Pulmonary artery endothelial cell (primary cell): ENCODE measurements around the gene SPSB3. TPM values are rescaled to one million over a fixed set of nuclear protein-coding genes. Genes with fewer than 3 reads are reported as not detected.

ENCODE experiments used
- DNase-seq: peaks from one replicate; pipeline ENCODE4 v3.0.0-alpha.2; 2011; ENCODE audit warnings: low read depth, low spot score
- total RNA-seq: library from RNA; depleted of rRNA; stranded (reverse); fragments of >200 nt; gene quantifications from 2 replicates; pipeline ENCODE4 v1.2.3, GENCODE V29; 2014

SPSB3 gene
- total RNA-seq, 1 donor from 2014 or later = 39.4 TPM

GRCh38 chr16:1763521-1764511 lies 18.6 kb downstream of the SPSB3 start:
- no peak for DNase-seq

- DNase-seq = no peak
Measured at GRCh38 chr16:1762879-1763520, 19.4 kb downstream of the SPSB3 start.

DNA sequence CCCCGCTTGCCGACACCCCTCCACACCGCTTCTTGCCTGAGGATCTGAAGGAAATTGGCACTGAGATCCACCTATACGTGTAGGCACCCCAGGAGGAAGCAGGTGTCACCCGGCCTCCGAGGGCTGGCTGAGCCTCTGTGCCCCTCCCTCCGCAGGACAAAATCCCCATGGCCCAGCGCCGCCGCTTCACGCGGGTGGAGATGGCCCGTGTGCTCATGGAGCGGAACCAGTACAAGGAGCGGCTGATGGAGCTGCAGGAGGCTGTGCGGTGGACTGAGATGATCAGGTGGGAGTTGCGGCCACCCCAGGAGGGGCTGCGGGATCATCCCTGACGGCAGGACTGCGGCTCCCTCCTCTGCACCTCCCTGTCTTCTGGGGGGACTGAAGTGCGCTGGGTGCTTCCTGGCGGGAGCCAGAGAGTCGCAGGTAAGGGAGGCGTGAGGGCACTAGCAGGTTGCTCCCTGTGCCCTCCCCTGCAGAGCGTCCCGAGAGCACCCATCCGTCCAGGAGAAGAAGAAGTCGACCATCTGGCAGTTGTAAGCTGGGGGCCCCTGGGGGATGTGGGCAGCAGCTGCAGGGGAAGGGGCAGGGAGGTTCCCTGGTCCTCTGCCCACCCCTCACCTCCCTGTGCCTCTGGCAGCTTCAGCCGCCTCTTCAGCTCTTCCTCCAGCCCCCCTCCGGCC lies 20.0 kb downstream of the SPSB3 start:
- DNase-seq = no peak

GRCh38 chr16:1761751-1762150 lies 20.6 kb downstream of the SPSB3 start:
- DNase-seq = no peak

DNA sequence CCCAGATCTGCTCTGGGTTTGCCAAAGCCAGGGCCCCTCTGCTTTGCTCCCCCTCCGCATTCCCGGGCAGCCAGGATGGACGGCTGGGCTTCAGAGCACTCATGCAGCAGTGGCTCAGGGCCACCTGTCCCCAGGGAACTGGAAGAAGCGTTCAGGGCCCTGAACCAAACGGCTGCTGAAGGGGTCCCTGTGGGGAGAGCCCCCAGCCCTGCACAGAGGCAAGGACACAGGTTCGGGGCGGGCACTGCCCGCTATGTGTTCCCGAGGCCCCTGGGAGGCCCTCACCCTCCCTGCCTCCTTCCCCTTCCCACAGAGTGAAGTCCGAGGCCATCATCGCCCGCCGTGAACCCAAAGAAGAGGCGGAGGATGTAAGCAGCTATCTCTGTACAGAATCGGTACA lies 21.5 kb downstream of the SPSB3 start:
- DNase-seq = no peak

GRCh38 chr16:1759511-1759910 lies 22.9 kb downstream of the SPSB3 start:
- no peak for DNase-seq

- no peak for DNase-seq
Measured at GRCh38 chr16:1758923-1759322, 23.4 kb downstream of the SPSB3 start.

DNA sequence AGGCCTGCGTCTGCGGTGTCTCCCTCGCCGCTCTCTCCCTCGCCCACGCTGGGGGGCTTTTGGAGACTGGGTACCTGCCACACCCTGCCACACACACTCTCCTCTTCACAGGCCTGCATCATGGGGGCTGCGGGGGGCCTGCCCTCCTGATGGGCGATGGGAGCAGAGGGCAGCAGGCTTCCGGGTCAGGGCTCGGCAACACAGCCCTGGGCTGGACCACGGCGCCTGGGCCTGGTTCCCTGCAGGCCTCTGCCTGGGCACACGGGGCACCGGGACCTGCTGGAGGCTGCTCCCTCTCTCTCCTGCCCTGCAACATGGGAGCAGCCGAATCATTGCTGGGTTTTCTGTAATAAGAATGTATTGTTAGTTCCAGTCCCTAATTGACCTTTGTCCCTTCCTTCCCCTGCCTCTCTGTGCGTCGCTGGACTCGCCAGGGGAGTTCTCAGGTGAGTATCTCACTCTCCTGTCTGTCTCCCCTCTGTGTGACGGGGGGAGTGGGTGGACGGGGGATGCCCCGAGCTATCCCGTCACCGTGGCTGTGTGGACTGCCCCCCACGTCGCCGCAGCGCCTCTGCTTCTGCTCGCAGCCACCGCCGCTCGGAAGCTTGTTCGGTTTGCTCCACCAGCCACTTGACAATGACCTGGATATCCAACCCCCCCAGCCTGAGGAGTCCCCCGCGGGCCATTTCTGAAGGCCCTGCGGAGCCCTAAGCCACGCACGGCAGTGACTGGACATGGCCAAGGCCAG lies 24.5 kb downstream of the SPSB3 start:
- no peak for DNase-seq

DNA sequence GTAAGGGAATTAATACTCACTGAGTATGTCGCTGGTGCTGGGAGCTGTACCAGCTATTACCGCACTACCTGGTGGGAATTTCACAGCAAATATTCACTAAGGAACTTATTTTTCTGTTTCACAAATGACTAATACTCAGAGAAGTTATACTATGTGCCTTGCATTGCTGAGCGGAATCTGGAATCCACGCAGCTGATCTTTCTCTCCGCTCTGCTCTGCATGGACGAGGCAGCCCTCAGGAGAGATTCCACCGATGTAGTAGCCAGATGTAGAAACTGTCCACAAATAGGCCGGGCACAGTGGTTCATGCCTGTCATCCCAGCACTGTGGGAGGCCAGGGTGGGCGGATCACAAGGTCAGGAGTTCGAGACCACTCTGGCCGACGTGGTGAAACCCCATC lies 28.2 kb downstream of the SPSB3 start:
- DNase-seq = no peak

- DNase-seq = no peak
Measured at GRCh38 chr16:1752853-1753252, 29.5 kb downstream of the SPSB3 start.

- no peak for DNase-seq
Measured at GRCh38 chr16:1751946-1752345, 30.4 kb downstream of the SPSB3 start.

DNA sequence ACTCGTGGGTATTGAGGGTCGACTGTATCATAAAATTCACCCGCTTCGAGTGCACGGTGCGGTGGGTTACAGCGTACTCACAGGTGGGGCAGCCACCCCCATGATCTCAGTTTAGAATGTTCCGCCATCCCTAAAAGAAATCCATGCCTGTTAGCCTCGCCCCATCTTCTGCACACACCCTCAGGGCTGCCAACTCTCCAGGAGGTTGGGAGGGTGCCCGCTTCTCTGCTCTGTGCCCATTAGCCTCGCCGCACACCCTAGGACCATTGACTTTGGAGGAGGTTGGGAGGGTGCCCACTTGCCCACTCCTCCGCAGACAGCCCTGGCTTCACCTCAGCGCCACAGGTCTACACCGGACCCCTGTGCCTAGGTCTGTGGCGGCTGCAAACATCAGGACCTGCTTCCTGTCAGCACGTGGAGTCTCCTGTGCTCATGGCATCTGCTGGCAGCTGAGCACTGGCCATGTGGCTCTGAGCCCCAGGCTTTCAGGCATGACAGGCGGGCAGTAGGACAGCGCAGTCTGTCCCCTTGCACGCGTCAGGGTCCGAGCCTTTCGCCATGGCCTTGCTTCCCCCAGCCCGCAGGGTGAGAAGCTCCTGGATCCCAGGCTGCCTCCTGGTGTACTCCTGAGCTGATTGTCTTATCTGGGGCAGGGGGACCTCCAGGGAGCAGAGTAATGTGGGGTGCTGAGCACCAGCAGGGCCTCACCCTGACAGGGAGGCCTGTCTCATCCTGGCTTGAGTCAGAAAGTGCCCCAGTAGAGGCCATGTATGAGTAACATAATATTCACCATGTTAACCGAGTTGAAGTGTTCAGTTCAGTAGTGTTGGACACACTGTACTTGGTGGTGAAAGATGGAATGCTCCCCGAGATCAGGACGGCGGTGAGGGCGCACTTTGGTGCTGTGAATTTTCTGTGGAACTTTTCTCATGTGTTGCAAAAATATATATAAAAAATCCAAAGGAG lies 32.9 kb downstream of the SPSB3 start:
- DNase-seq = no peak

GRCh38 chr16:1747934-1748333 lies 34.4 kb downstream of the SPSB3 start:
- no peak for DNase-seq

DNA sequence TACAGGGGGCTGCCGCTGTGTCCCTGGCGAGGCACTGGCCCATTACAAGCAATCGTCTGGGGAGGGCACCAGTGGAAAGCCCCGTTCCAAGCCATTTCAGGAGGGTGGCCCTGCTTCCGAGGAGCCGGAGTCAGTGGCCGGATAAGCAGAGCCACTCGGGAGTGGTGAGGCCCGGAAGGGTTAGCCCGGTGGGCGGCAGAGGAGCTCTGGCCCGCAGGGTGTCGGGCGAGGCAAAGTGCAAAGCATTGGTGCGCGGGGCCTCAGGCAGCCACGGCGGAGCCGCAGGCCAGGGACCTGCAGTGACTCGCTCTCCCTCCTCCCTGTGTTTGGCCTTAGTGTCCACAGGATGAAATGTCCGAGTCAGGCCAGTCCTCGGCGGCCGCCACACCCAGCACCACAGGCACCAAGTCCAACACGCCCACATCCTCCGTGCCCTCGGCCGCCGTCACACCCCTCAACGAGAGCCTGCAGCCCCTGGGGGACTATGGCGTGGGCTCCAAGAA lies 35.6 kb downstream of the SPSB3 start:
- DNase-seq = no peak

DNA sequence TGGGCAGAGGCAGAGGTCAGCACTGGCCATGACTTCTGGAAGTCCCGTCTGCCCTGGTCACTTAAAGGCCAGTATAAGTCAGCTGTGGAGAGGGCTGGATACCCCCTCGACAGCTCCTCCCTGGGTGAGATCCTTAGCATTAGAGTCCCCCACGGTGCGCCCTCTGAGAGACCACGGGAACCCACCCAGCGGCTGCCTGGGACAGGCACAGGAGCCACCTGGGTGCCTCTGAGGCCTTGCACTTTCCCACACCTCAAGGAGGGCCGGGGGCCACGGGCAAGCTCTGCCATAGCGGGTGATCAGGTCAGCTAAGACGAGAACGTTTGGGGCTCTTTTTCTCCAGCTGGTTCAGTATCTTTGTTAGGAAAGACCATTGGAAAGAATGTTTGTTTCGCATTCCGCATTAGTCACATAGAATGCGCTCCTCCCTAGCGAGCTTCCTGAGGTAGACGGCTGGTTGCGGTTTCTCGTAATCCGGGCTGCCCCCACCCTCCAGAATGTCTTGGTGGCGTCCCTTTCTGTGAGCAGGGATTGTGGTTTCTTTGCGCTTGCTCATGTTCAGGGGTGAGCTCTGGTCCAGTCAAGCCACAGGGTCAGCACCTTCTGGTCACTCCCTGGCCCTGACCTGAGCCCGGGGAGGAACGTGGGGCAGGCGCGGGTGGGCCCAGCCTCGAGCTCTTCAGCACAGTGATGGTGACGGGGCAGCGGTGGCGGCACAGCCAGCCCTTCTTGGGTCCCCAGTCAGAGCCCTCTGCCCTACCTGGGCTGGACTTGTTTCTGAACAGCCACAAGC lies 36.3 kb downstream of the SPSB3 start:
- no peak for DNase-seq

GRCh38 chr16:1745181-1745899 lies 37.0 kb downstream of the SPSB3 start:
- DNase-seq = no peak

- no peak for DNase-seq
Measured at GRCh38 chr16:1744338-1744840, 38.0 kb downstream of the SPSB3 start.
